Suprapubic skin (tissue), 4 donors: ENCODE measurements around the gene GALNT12.

ENCODE experiments used
- POLR2A ChIP-seq, 2 donors: fragments of 450-650 bp; IDR thresholded peaks; one replicate each; pipeline ENCODE4 v1.6.1; 2017; ENCODE audit warnings: antibody characterized with exemption in 2 of 2, mild to moderate bottlenecking in 2 of 2, moderate library complexity in 2 of 2
- POLR2AphosphoS5 ChIP-seq, 3 donors: sonication (generic); formaldehyde crosslinking; IDR thresholded peaks; one replicate each; pipeline ENCODE4 v1.6.1; 2017; ENCODE audit warnings: antibody characterized with exemption in 3 of 3
- TF ChIP-seq, protein P1 (sequence below), 2 donors: fragments of 200-600 bp in 1 of 2; fragments of 450-650 bp in 1 of 2; sonication (generic) in 1 of 2; IDR thresholded peaks; one replicate each; pipeline ENCODE4 v1.5.1; 2016 to 2019; ENCODE audit warnings: antibody characterized with exemption in 2 of 2, mild to moderate bottlenecking in 1 of 2, moderate library complexity in 1 of 2

DNA sequence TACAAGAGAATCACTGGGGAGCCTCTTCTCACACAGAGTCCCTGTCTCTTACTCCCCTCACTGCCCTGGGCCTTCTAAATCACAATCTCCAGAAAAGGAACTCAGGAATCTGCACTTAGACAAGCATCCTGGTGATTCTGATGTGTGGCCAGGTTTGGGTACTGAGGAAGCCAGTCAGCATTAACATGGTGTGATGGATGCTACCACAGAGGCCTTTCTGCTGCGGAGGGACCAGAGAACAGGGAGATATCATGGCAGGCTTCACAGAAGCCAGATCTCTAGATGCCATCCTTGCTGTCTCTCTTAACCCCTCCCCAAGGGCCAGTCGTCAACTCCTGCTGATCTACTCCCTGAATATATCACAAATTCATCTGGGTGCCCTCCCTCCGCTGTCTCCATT is 12.7 kb upstream of the GALNT12 start:
- TF ChIP-seq POLR2AphosphoS5 (IDR thresholded peaks at IDR 0.05) (no peak), POLR2A (IDR thresholded peaks at IDR 0.05) (no peak)
- TF ChIP-seq, protein P1, sequence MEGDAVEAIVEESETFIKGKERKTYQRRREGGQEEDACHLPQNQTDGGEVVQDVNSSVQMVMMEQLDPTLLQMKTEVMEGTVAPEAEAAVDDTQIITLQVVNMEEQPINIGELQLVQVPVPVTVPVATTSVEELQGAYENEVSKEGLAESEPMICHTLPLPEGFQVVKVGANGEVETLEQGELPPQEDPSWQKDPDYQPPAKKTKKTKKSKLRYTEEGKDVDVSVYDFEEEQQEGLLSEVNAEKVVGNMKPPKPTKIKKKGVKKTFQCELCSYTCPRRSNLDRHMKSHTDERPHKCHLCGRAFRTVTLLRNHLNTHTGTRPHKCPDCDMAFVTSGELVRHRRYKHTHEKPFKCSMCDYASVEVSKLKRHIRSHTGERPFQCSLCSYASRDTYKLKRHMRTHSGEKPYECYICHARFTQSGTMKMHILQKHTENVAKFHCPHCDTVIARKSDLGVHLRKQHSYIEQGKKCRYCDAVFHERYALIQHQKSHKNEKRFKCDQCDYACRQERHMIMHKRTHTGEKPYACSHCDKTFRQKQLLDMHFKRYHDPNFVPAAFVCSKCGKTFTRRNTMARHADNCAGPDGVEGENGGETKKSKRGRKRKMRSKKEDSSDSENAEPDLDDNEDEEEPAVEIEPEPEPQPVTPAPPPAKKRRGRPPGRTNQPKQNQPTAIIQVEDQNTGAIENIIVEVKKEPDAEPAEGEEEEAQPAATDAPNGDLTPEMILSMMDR (IDR thresholded peaks at IDR 0.05) = no peak
